AG20443 (cell line): Measurements from ENCODE around the gene PDCD10.

Experiments
- DNase-seq: peaks from one replicate; pipeline ENCODE4 v3.0.0; 2012; ENCODE audit warnings: low spot score, mixed read lengths

PDCD10 gene

GRCh38 chr3:167684388-167684993, 50.2 kb downstream of the PDCD10 start:
- DNase-seq = peak; percentile 45

DNA sequence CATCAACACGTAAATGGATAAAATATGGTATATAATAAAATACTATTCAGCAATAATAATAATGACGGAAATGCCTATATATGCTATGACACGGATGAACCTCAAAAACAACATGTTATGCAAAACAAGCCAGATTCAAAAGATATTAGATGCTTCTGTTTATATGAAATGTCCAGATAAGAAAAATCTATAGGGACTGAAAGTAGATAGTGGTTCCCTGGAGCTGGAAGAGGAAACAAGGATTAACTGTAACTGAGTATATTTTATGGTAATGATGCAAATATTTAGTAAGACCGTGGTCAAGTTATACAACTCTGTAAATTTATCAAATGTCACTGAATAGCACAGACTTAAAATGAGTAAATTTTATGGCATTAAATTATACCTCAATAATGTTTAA, 55.2 kb downstream of the PDCD10 start:
- DNase-seq = no peak

DNA sequence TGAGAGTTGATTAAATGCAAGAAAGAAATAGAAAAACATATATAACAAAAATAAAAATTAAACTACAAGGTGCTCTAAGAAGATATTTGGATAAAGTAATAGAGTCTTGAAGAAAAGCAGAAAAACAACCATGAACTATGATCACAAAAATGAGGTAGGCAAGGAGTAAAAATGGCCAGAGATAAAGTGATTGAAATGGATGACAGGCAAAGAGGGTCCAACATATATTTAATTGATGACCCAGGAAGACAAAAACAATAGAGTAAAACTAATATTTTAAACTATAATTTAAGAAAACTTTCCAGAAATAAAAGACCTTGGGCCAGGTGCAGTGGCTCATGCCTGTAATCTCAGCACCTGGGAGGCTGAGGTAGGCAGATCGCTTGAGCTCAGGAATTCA, 58.8 kb downstream of the PDCD10 start:
- DNase-seq = no peak

GRCh38 chr3:167673221-167673620, 61.5 kb downstream of the PDCD10 start:
- no peak for DNase-seq

DNA sequence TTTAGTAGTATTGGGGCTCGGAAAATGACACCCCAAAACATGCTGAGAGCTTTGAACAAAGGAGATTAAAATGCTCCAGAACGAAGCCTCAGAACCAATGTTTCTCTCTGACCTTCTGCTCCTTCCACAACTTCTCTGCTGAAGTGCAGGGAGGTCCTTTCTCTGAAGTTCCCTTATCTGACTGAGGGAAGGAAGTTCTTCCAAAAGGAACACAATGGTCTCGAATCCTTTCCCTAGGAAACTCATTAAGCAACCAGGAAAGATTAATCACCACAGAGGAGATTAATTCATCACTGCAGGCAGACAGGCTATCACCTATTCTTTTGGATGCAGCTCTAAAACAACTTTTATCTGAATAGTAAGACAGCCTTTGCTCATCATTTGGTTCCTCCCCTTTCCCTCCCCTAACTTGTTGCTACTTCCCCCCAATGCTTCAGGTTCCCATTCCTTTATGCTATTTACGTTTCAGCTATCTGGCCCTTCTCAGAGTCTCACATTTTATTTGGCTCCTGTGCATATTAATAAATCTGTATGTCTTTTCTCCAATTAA, 62.7 kb downstream of the PDCD10 start:
- DNase-seq = no peak

GRCh38 chr3:167669699-167670098, 65.0 kb downstream of the PDCD10 start:
- no peak for DNase-seq

DNA sequence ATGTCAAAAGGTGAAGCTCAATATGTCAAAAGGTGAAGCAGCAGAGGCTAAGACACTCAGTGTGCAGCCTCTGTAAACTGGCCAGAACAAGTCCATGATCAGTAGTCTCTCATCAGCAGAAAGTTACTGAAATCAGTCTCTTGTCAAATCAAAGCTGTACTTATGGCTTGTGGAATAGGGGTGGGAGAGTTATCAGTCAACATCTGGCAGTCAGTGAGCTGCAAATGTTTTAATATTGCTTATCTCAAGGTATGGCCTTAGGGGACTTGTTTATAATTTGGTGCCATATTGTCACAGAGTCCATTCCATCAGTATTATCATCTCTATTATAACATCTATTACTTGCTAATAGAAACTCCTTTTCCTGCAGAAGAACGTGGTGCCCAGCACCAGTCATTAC, 66.0 kb downstream of the PDCD10 start:
- no peak for DNase-seq

- DNase-seq = no peak
These were observed 68.1 kb downstream of the PDCD10 start for GRCh38 chr3:167666563-167666962.

GRCh38 chr3:167662919-167663400, 71.7 kb downstream of the PDCD10 start:
- DNase-seq = no peak

- DNase-seq = no peak
These were observed 76.9 kb downstream of the PDCD10 start for GRCh38 chr3:167657684-167658225.

DNA sequence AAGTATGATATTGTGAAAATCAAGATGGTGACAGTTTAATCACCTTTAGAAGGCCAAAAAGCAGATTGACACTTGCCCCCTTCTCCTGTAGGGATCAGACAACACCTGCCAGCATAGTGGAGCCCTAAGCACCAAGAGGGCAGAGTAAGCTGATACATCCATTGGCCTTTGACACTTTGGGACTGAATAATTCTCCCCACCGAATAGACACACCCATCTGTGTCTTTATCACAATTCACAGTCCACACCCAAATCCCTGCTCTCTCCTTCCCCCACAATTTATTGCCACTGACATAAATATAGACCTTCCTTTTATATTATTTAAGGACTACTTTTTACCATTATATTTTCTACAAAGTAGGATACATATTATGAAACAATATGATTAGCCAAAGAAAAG, 77.9 kb downstream of the PDCD10 start:
- no peak for DNase-seq

DNA sequence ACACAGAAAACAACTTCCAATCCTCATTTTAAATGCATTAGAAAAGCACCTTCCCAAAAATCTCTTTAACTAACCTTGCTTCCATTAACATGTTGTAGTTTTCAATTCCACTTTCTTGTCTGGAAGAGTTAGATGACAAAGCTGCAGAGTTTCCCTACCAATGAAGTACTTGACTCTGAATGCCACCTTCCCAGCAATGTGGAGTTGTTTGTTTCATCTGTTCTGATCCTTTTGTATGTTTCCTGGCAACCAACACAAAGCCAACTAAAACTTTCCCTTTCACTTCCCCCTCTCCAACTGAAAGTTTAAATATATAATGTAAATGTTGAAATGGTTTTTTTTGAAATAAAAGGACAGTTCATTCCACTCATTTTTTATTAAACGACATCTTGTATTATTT, 80.9 kb downstream of the PDCD10 start, which contains the start of gene WDR49:
Gene WDR49 (minus strand): TSS at position 183 of the 400 bp plus-strand sequence. CDS start 517 bp downstream, outside the sequence.
- DNase-seq = no peak

DNA sequence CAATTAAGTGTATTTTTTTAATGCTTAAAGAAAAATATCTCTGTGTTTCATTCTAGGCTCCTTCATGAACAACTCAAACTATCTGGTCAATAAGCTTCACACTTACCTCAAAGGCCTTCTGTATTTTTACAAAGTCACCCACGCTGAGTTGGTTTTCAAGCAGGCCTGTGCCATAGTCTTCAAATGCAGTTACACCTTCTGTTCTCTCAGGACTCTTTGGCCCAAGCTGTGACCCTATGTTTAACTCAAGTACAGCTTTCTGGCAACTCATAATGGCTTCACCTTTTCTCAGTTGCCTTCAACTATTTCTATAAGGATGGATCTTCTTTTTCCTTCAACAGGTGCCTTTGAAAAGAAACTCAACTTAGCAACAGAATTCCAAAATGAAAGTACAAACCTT, 81.5 kb downstream of the PDCD10 start:
- DNase-seq = no peak

- DNase-seq = no peak
These were observed 82.9 kb downstream of the PDCD10 start for GRCh38 chr3:167651826-167652225.

- DNase-seq = no peak
These were observed 84.2 kb downstream of the PDCD10 start for GRCh38 chr3:167650459-167650858.

- DNase-seq = no peak
These were observed 84.9 kb downstream of the PDCD10 start for GRCh38 chr3:167649746-167650145.

GRCh38 chr3:167644611-167645010, 90.1 kb downstream of the PDCD10 start:
- DNase-seq = no peak
